Measurements from ENCODE around the gene CFAP61. TPM values are rescaled to one million over a fixed set of nuclear protein-coding genes. Genes with fewer than 3 reads are reported as not detected.

CFAP61 gene
- total and polyA plus RNA-seq, 9 of the 15 experiments (the other 6 are each of a cell fraction or from before 2014, with no cell fraction given) = 0.11 TPM; not detected in 8

DNA sequence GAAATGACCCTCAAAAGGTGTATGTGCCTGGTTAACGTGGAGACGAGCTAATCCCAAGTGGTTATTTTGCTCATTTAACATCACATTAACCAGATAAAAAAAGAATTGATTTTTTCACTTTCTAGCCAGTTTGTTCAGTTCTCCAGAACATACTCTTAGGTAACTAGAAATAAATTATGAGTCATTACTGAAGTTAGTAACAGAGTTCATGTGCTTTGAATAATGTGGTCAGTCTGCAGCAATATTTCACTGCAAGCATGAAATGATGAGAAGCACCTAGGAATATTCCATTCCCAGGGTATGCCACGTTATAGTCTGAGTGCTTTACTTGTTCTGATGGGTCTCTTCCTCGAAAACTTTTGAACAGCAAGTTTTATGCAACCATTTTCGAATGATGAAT is 177.3 kb downstream of the CFAP61 start:
- Histone ChIP-seq H3K79me2 (ENCODE audit: control insufficient read depth, insufficient read depth, low read length) (no peaks in the 10 kb centered on the region), H4K20me1 (replicated peaks; ENCODE audit: control insufficient read depth, insufficient read depth, low read length) (no peaks in the 10 kb centered on the region), H2AFZ (ENCODE audit: low read depth, low read length) (no peak overlapping the region), H3K27ac (ENCODE audit: extremely low read depth, low read depth, low read length) (no peak overlapping the region), H3K4me3 (no peak overlapping the region), H3K36me3 (ENCODE audit: control insufficient read depth, insufficient read depth, low read length) (no peaks in the 10 kb centered on the region), H3K4me1 (replicated peaks in 1 of 2; ENCODE audit: control insufficient read depth in 2 of 2, insufficient read depth in 2 of 2, low read length in 2 of 2) (peaks cover 0 to 5% of the 10 kb centered on the region in 2 experiments; a peak in 2 of 5 replicates), H3K27me3 (ENCODE audit: control insufficient read depth in 2 of 2, insufficient read depth in 2 of 2, low read length in 2 of 2) (peaks cover 0 to 13% of the 10 kb centered on the region in 2 experiments; a peak in 3 of 5 replicates), H3K4me2 (ENCODE audit: insufficient read depth, low read length) (no peak overlapping the region), H3K9me3 (replicated peaks; ENCODE audit: control insufficient read depth, insufficient read depth, low read depth, low read length) (no peaks in the 10 kb centered on the region), H3K9ac (ENCODE audit: insufficient read depth in 1 of 2, low read depth in 2 of 2, low read length in 2 of 2) (no peak overlapping the region), H3K9me1 (ENCODE audit: control insufficient read depth, insufficient read depth, low read length) (no peaks in the 10 kb centered on the region)
- in situ Hi-C loops (cut with MboI) (no loop called here), intact Hi-C loops (cut with micrococcal nuclease) (no loop called here)
- BruUV-seq (replicated peaks) = no TSS peak
- DNase-seq (ENCODE audit: extremely low read depth in 1 of 4, low spot score in 3 of 4) = no peak
- POLR2A ChIA-PET = interaction anchor here (0.6 kb wide), 1 partner anchor 55 kb away, joined by 3 read pairs; no protein-coding TSS in a partner anchor
- CTCF ChIA-PET (ENCODE audit: low intra/inter-chr PET ratio) = no interaction called here
- no peak for ATAC-seq
- WGBS (ENCODE audit: insufficient coverage, low coverage, missing lambda C conversion rate) = 0% methylated on average over 5 of the region's 5 CpGs
- no peak for FAIRE-seq
- TF ChIP-seq ZNF174 (CRISPR knock-in tag; IDR thresholded peaks at IDR 0.05) (no peak), ZNF766 (CRISPR knock-in tag; conservative IDR thresholded peaks at IDR 0.05) (no peak), ZNF431 (CRISPR knock-in tag; IDR thresholded peaks at IDR 0.05) (no peak), LEF1 (IDR thresholded peaks at IDR 0.05) (no peak), MAZ (CRISPR knock-in tag; conservative IDR thresholded peaks at IDR 0.05 in 1 of 2, IDR thresholded peaks at IDR 0.05 in 1 of 2) (no peak), DPF2 (IDR thresholded peaks at IDR 0.05) (no peak), RBM15 (IDR thresholded peaks at IDR 0.05; ENCODE audit: insufficient read depth, low read length) (no peak), FOXJ3 (CRISPR knock-in tag; IDR thresholded peaks at IDR 0.05) (no peak), GATAD2B (IDR thresholded peaks at IDR 0.05; ENCODE audit: borderline replicate concordance) (no peak), ZNF589 (CRISPR knock-in tag; IDR thresholded peaks at IDR 0.05; ENCODE audit: low read depth) (no peak), ZC3H4 (CRISPR knock-in tag; IDR thresholded peaks at IDR 0.05; ENCODE audit: borderline replicate concordance) (no peak), SETDB1 (IDR thresholded peaks at IDR 0.05; ENCODE audit: low read length) (no peak)
